ENCODE results near the gene RASL12. TPM values are rescaled to one million over a fixed set of nuclear protein-coding genes. Genes with fewer than 3 reads are reported as not detected.

Gene RASL12
- total RNA-seq, 2 donors from 2014 or later: 27.2 TPM

- 93% methylated on average over 6 to 8 of the region's 8 CpGs for WGBS, 2 experiments (ENCODE audit: insufficient coverage in 1 of 2, insufficient read length in 1 of 2)
- Histone ChIP-seq H3K9me3 (ENCODE audit: control insufficient read depth, low read length) (no peaks in the 10 kb centered on the region), H3K4me3 (ENCODE audit: low read length) (no peak overlapping the region), H3K4me1 (ENCODE audit: control insufficient read depth, insufficient read depth, low read length) (no peaks in the 10 kb centered on the region), H3K27me3 (ENCODE audit: control insufficient read depth, insufficient read depth, low read length, poor library complexity, severe bottlenecking) (no peaks in the 10 kb centered on the region), H3K27ac (ENCODE audit: low read depth, low read length) (no peak overlapping the region), H3K9ac (ENCODE audit: extremely low read depth, low read length, poor library complexity, severe bottlenecking) (no peak overlapping the region), H3K36me3 (ENCODE audit: control insufficient read depth, insufficient read depth, low read length) (peaks cover 81% of the 10 kb centered on the region)
- H3K36me3 Mint-ChIP-seq (ENCODE audit: low read depth): peaks cover 67% of the 10 kb centered on the region
- no peaks in the 10 kb centered on the region for H3K9me3 Mint-ChIP-seq
- TF ChIP-seq CTCF (conservative IDR thresholded peaks at IDR 0.05): no peak
- no peak for DNase-seq
- H3K4me3 Mint-ChIP-seq: no peak overlapping the region
- no peak overlapping the region for H3K27ac Mint-ChIP-seq
- H3K27me3 Mint-ChIP-seq (ENCODE audit: insufficient read depth): no peaks in the 10 kb centered on the region
- H3K4me1 Mint-ChIP-seq: no peaks in the 10 kb centered on the region
Measured at GRCh38 chr15:65057549-65057940, 10.2 kb downstream of the RASL12 start.

GRCh38 chr15:65056868-65057548, 10.8 kb downstream of the RASL12 start:
- 86 to 95% methylated on average over 7 to 8 of the region's 8 CpGs for WGBS, 2 experiments (ENCODE audit: insufficient coverage in 1 of 2, insufficient read length in 1 of 2)

GRCh38 chr15:65056106-65056505, 11.7 kb downstream of the RASL12 start:
- Mint-ChIP-seq H3K36me3 (ENCODE audit: low read depth) (peaks cover 55% of the 10 kb centered on the region), H3K27ac (no peak overlapping the region), H3K9me3 (no peaks in the 10 kb centered on the region), H3K4me3 (no peak overlapping the region), H3K27me3 (ENCODE audit: insufficient read depth) (no peaks in the 10 kb centered on the region), H3K4me1 (no peaks in the 10 kb centered on the region)
- Histone ChIP-seq H3K4me3 (ENCODE audit: low read length) (no peak overlapping the region), H3K27ac (ENCODE audit: low read depth, low read length) (no peak overlapping the region), H3K4me1 (ENCODE audit: control insufficient read depth, insufficient read depth, low read length) (no peaks in the 10 kb centered on the region), H3K9ac (ENCODE audit: extremely low read depth, low read length, poor library complexity, severe bottlenecking) (no peak overlapping the region), H3K9me3 (ENCODE audit: control insufficient read depth, low read length) (no peaks in the 10 kb centered on the region), H3K36me3 (ENCODE audit: control insufficient read depth, insufficient read depth, low read length) (peaks cover 70% of the 10 kb centered on the region), H3K27me3 (ENCODE audit: control insufficient read depth, insufficient read depth, low read length, poor library complexity, severe bottlenecking) (no peaks in the 10 kb centered on the region)
- 93 to 94% methylated on average over 9 of the region's 9 CpGs for WGBS, 2 experiments (ENCODE audit: insufficient coverage in 1 of 2, insufficient read length in 1 of 2)
- DNase-seq: no peak
- no peak for TF ChIP-seq CTCF (conservative IDR thresholded peaks at IDR 0.05)

More at GRCh38 chr15:65056868-65057548, 10.8 kb downstream of the RASL12 start:
- no peak for DNase-seq
- Mint-ChIP-seq H3K4me3 (no peak overlapping the region), H3K27ac (no peak overlapping the region), H3K9me3 (no peaks in the 10 kb centered on the region), H3K36me3 (ENCODE audit: low read depth) (peaks cover 62% of the 10 kb centered on the region), H3K4me1 (no peaks in the 10 kb centered on the region), H3K27me3 (ENCODE audit: insufficient read depth) (no peaks in the 10 kb centered on the region)
- no peak overlapping the region for H3K27ac ChIP-seq (ENCODE audit: low read depth, low read length)
- no peak overlapping the region for H3K4me3 ChIP-seq (ENCODE audit: low read length)
- H3K36me3 ChIP-seq (ENCODE audit: control insufficient read depth, insufficient read depth, low read length): peaks cover 76% of the 10 kb centered on the region
- no peak overlapping the region for H3K9ac ChIP-seq (ENCODE audit: extremely low read depth, low read length, poor library complexity, severe bottlenecking)
- no peaks in the 10 kb centered on the region for H3K4me1 ChIP-seq (ENCODE audit: control insufficient read depth, insufficient read depth, low read length)
- no peaks in the 10 kb centered on the region for H3K9me3 ChIP-seq (ENCODE audit: control insufficient read depth, low read length)
- H3K27me3 ChIP-seq (ENCODE audit: control insufficient read depth, insufficient read depth, low read length, poor library complexity, severe bottlenecking): no peaks in the 10 kb centered on the region
- no peak for TF ChIP-seq CTCF (conservative IDR thresholded peaks at IDR 0.05)

All from endodermal cell (in vitro differentiated cells).